HEK293 (cell line): Measurements from ENCODE around the gene UBA52.

Experiments
- ZFP41 ChIP-seq: fragments of 450-650 bp; formaldehyde crosslinking; IDR thresholded peaks from 2 replicates; pipeline ENCODE4 v1.5.1; 2016; ENCODE audit warnings: missing biosample characterization, missing genetic modification characterization, borderline replicate concordance
- ZNF132 ChIP-seq: fragments of 450-650 bp; formaldehyde crosslinking; IDR thresholded peaks from 2 replicates; pipeline ENCODE4 v1.5.1; 2017; ENCODE audit warnings: missing biosample characterization, missing genetic modification characterization, borderline replicate concordance
- ZNF777 ChIP-seq: fragments of 450-650 bp; formaldehyde crosslinking; IDR thresholded peaks from 2 replicates; pipeline ENCODE4 v1.5.1; 2017; ENCODE audit warnings: missing biosample characterization, missing genetic modification characterization, borderline replicate concordance
- ZNF792 ChIP-seq: fragments of 450-650 bp; formaldehyde crosslinking; IDR thresholded peaks from 2 replicates; pipeline ENCODE4 v1.5.1; 2016; ENCODE audit warnings: missing biosample characterization, missing genetic modification characterization
- TF ChIP-seq, protein P1 (sequence below): fragments of 450-650 bp; formaldehyde crosslinking; IDR thresholded peaks from 2 replicates; pipeline ENCODE4 v1.5.1; 2016; ENCODE audit warnings: missing biosample characterization, missing genetic modification characterization
- TF ChIP-seq, protein P2 (sequence below): fragments of 450-650 bp; formaldehyde crosslinking; IDR thresholded peaks from 2 replicates; pipeline ENCODE4 v1.5.1; 2016; ENCODE audit warnings: missing biosample characterization, missing genetic modification characterization, borderline replicate concordance
- TF ChIP-seq, protein P3 (sequence below): fragments of 450-650 bp; formaldehyde crosslinking; conservative IDR thresholded peaks from 2 replicates; pipeline ENCODE4 v1.5.1; 2016; ENCODE audit warnings: low read depth, missing biosample characterization, missing genetic modification characterization

DNA sequence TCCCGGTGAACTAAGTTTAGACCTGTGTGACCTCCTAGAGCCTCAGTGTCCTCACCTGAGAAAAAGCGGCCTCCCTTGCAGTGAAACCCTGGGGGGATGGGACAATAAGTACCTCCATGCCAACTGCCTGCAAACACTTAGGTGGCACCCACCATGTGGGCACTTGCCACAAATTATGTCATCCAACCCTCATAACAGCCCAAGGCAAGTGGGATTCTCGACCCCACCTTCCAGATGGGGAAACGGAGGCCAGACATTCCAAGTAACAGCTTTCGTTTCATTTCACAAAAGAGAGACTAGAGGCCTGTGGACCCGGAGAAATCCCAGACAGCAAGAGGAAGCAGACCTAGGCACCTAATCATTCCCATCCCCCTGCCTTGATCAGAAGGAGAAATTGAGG is 23.8 kb downstream of the UBA52 start:
- TF ChIP-seq, protein P1, sequence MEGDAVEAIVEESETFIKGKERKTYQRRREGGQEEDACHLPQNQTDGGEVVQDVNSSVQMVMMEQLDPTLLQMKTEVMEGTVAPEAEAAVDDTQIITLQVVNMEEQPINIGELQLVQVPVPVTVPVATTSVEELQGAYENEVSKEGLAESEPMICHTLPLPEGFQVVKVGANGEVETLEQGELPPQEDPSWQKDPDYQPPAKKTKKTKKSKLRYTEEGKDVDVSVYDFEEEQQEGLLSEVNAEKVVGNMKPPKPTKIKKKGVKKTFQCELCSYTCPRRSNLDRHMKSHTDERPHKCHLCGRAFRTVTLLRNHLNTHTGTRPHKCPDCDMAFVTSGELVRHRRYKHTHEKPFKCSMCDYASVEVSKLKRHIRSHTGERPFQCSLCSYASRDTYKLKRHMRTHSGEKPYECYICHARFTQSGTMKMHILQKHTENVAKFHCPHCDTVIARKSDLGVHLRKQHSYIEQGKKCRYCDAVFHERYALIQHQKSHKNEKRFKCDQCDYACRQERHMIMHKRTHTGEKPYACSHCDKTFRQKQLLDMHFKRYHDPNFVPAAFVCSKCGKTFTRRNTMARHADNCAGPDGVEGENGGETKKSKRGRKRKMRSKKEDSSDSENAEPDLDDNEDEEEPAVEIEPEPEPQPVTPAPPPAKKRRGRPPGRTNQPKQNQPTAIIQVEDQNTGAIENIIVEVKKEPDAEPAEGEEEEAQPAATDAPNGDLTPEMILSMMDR (tag by site-specific recombination), result no peak
- TF ChIP-seq, protein P2, sequence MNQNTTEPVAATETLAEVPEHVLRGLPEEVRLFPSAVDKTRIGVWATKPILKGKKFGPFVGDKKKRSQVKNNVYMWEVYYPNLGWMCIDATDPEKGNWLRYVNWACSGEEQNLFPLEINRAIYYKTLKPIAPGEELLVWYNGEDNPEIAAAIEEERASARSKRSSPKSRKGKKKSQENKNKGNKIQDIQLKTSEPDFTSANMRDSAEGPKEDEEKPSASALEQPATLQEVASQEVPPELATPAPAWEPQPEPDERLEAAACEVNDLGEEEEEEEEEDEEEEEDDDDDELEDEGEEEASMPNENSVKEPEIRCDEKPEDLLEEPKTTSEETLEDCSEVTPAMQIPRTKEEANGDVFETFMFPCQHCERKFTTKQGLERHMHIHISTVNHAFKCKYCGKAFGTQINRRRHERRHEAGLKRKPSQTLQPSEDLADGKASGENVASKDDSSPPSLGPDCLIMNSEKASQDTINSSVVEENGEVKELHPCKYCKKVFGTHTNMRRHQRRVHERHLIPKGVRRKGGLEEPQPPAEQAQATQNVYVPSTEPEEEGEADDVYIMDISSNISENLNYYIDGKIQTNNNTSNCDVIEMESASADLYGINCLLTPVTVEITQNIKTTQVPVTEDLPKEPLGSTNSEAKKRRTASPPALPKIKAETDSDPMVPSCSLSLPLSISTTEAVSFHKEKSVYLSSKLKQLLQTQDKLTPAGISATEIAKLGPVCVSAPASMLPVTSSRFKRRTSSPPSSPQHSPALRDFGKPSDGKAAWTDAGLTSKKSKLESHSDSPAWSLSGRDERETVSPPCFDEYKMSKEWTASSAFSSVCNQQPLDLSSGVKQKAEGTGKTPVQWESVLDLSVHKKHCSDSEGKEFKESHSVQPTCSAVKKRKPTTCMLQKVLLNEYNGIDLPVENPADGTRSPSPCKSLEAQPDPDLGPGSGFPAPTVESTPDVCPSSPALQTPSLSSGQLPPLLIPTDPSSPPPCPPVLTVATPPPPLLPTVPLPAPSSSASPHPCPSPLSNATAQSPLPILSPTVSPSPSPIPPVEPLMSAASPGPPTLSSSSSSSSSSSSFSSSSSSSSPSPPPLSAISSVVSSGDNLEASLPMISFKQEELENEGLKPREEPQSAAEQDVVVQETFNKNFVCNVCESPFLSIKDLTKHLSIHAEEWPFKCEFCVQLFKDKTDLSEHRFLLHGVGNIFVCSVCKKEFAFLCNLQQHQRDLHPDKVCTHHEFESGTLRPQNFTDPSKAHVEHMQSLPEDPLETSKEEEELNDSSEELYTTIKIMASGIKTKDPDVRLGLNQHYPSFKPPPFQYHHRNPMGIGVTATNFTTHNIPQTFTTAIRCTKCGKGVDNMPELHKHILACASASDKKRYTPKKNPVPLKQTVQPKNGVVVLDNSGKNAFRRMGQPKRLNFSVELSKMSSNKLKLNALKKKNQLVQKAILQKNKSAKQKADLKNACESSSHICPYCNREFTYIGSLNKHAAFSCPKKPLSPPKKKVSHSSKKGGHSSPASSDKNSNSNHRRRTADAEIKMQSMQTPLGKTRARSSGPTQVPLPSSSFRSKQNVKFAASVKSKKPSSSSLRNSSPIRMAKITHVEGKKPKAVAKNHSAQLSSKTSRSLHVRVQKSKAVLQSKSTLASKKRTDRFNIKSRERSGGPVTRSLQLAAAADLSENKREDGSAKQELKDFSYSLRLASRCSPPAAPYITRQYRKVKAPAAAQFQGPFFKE (tag by site-specific recombination), result no peak
- TF ChIP-seq ZFP41, result no peak
- TF ChIP-seq ZNF792 (tag by site-specific recombination), result no peak
- no peak for TF ChIP-seq ZNF777 (tag by site-specific recombination)
- TF ChIP-seq, protein P3, sequence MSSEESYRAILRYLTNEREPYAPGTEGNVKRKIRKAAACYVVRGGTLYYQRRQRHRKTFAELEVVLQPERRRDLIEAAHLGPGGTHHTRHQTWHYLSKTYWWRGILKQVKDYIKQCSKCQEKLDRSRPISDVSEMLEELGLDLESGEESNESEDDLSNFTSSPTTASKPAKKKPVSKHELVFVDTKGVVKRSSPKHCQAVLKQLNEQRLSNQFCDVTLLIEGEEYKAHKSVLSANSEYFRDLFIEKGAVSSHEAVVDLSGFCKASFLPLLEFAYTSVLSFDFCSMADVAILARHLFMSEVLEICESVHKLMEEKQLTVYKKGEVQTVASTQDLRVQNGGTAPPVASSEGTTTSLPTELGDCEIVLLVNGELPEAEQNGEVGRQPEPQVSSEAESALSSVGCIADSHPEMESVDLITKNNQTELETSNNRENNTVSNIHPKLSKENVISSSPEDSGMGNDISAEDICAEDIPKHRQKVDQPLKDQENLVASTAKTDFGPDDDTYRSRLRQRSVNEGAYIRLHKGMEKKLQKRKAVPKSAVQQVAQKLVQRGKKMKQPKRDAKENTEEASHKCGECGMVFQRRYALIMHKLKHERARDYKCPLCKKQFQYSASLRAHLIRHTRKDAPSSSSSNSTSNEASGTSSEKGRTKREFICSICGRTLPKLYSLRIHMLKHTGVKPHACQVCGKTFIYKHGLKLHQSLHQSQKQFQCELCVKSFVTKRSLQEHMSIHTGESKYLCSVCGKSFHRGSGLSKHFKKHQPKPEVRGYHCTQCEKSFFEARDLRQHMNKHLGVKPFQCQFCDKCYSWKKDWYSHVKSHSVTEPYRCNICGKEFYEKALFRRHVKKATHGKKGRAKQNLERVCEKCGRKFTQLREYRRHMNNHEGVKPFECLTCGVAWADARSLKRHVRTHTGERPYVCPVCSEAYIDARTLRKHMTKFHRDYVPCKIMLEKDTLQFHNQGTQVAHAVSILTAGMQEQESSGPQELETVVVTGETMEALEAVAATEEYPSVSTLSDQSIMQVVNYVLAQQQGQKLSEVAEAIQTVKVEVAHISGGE, result no peak
- no peak for TF ChIP-seq ZNF132 (tag by site-specific recombination)
